ENCODE results near the gene FHIP2A.
A peak's percentile ranks its signal among the peaks of the same experiment; 100 is the strongest.
"Not testable (repeated sequence)": the region's sequence is repeated elsewhere in the genome, so short reads cannot be mapped to it uniquely, and the experiment has no call there.

Gene FHIP2A

DNA sequence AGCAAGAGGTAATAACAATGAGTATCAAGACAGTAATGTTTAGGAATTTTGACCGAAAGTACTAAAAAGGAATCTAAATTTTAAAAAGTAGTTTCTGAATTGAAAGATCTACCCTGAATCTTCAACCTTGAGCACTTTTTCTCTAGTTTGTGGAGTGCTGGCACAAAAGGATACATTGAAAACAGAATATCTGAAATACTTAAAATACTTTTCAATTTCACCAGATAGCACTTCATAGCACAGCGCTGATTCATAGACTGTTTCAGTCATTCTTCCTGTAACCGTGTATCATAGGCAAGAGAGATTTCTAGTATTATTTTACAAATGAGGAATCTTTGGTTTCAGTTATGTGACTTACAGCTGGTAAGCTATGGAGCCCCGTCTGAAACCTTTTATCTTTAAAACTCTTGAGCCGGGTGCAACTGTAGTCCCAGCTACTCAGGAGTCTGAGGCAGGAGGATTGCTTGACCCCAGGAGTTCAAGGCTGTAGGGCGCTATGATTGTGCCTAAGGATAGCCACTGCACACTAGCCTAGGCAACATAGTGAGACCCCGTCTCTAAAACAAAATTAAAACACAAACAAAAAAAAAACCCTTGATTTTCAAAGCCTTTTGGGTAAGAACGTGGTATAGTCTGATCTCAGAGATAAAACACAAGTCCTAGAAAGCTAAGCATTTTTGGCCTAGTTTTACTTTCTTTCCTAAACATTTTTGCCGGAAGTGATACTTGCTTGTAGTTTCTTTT is 35.1 kb downstream of the FHIP2A start:
- DNase-seq (ENCODE audit: low spot score) = peak; percentile 32

DNA sequence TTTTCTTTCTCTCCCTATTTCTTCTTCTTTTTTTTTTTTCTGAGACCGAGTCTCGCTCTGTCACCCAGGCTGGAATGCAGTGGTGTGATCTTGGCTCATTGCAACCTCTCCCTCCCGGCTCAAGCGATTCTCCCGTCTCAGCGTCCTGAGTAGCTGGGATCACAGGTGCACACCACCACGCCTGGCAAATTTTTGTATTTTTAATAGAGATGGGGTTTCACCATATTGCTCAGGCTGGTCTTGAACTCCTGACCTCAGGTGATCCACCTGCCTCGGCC is 35.6 kb downstream of the FHIP2A start:
- not testable (repeated sequence) for DNase-seq (ENCODE audit: low spot score)

DNA sequence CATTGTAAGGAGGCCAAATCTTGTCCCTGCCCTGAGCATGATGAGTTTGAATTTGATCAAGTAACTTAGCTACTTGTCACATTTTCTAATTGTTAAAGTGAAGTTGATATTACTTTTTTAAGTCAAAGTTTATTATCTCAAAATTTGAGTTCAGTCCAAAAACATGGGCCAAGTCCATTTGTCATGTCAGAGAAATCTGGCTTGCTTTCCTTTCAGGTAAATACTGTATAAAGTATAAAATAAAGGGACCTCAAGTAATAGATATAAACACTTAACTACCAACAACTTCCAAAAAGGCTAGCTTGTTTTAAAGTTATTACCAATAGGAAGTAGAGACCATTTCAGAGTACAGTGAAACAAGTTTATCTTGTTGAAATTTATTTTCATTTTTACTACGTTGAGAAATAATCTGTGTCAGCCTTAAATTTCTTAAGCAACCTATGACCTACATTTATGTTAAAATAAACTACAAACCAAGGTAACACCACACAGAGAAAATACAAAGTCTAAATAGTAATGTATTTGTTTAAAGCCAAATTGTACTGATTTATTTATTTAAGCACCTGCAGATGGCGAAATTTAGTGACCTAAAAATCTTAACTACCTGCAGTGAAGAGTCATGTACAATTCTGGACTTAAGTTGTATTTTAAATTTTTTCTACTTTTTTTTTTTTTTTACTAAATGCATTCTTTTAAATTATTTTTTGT is 36.5 kb downstream of the FHIP2A start:
- DNase-seq (ENCODE audit: low spot score) = no peak

DNA sequence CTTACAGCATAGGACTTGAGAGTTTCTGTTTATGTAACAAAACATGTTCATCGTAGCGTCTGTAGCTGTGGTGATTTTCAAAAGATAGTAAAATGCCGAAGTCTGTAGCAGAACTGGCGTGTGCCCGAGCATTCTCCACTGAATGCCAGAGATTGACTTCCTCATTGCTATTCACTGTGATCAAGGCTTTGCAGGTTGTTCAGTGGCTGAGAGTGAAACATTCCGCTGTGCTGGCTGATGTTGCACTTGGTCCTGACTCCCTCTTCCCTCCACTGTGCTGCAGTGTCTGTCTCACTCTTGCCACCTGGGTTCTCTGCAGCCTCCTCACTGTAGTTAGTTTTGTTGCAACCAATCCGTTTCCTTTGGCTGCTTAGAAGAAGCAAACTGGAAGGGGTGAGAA is 37.6 kb downstream of the FHIP2A start:
- DNase-seq (ENCODE audit: low spot score) = no peak

DNA sequence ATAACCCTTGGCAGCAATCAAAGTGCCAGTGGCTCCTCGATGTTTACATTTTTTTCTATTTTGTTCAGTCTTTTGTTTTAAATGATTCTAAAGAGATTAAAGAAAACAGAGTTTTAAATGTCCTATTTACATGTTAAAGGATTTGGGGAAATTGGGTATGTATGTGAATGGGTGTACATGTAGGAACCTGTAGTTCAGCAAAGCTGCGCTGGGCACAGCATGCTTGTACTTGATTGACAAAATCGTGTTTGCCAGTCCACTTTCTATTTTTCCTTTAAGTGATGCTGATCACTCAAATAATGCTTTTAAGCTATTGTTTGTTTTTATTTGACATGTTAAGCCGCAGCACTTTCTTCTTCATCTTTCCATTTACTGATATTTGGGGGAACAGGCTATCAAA is 40.9 kb downstream of the FHIP2A start:
- DNase-seq (ENCODE audit: low spot score) = no peak

DNA sequence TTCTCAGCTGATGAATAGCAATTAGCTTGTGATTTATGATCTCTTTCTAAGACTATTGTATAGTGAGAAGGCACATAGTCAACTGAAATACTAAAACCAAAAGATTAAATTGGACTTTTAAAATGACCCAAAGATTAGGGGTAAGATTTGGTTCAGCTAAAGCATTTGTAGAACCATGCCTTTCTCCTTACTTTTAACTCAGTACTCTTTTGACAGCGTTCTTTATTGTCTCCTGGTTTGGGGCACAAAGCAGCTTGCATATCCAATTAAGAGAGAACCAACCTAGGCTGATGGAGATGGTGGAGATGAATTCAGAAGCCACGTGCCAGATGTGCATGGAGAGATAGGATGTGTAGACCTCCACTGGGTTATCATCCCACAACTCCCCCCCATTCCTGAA is 45.8 kb downstream of the FHIP2A start:
- no peak for DNase-seq (ENCODE audit: low spot score)

DNA sequence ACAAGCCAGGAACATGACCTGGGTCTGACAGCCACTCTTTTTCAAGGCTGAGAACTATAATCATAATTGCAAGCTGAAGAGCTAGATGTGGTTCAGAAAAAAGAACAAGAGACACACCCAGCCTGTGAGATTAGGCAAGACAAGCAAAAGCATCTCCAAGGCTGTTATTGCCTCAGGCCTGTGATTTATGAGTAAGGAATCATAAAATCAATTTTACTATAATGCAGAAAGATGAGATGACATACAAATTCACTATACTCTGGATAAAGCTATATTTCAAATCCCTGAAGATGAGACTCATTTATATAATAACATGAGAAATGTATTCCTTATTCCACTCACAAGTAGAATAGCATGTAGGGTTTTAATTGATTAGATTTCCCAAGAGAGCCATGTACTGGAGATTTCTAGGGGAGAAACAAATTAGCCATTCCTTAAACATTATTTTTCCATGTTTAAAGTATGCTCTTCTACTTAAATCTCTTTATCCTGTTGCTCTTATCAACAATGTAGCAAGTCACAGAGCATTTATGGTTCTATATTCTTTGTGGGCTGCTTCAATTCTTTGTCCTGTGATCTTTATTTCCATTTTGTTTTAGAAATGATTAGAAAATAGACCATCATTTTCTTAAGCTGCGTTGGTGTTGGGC is 47.4 kb downstream of the FHIP2A start:
- DNase-seq (ENCODE audit: low spot score) = no peak

DNA sequence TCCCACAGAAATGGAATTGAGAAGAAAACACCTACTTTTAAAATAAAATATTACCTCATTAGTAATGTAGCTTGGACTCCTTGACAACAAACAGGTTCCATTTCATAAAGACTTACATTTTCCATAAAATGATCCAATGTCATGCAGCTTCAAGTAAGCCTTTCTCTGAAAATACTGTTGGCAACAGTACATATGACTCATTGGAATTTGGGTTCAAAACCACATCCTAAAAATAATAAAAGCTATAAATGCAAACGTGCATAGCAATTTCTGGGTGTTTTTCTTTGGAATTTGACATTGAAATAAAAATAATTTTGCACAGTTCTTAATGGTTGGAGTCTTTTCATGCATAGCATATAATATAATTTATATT is 47.9 kb downstream of the FHIP2A start:
- no peak for DNase-seq (ENCODE audit: low spot score)

DNA sequence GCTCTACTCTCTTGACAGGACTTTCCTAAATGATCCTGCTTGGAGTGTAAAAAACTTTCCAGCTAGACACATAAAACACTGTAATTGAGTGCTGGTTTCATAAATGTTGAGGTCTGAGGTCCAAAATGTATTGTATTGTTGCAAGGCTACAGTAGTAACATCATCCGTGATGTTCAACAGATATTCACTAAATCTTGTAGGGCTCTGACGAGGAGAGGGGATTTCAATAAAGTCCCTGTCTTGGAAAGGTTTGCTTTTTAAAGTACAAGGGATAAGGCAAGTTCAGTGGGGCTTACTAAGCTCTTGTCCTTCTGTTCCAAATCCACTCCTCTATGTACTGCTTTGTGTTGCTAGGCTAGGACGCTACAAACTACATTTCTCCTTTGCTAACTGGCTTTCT is 48.9 kb downstream of the FHIP2A start:
- no peak for DNase-seq (ENCODE audit: low spot score)

DNA sequence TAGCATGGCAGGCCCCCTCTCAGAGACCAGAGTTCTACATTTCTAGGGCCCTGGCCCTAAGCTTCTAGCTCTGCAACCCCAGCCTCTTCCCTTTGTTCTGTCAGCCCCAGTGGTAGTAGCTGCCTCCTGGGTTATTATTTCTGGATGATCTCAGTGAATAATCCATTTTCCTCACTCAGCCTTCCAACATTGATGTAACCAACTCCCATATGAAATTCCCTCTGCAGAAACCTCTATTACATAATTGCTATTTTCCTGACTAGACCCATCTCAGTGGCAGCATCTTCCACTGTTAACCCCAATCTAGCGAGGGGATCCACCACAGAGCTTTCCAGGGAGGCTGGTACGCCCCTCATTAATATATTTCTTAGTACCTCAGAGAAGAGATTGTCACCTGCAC is 49.8 kb downstream of the FHIP2A start:
- DNase-seq (ENCODE audit: low spot score) = no peak

All from activated CD4-positive, alpha-beta T cell treated with anti-CD3 and anti-CD28 coated beads, Interleukin-2, Interleukin-4, amounts not matched to agents 100 ng/mL and 50 ng/mL, durations not matched to agents 16 hours and 8 hours (primary cell).